Mesenchymal stem cell (in vitro differentiated cells and primary cell): ENCODE measurements around the gene SNX3.

Experiments
- DNase-seq: peaks from one replicate; pipeline ENCODE4 v3.0.0-alpha.2; 2013
- H2AFZ ChIP-seq: one replicate; pipeline ENCODE4 v1.6.1; 2013; ENCODE audit warnings: low read depth, mild to moderate bottlenecking, control low read depth, inconsistent platforms, low read length, moderate library complexity
- H2AK5ac ChIP-seq: 2 replicates; pipeline ENCODE4 v1.6.1; 2013; ENCODE audit warnings: low read length, moderate library complexity, mild to moderate bottlenecking, inconsistent platforms; ENCODE audit not compliant: severe bottlenecking
- H2BK120ac ChIP-seq: one replicate; pipeline ENCODE4 v1.6.1; 2013; ENCODE audit warnings: low read depth, mild to moderate bottlenecking, inconsistent platforms, low read length, moderate library complexity
- H2BK12ac ChIP-seq, 2 experiments: one replicate each; pipeline ENCODE4 v1.6.1; 2013; ENCODE audit warnings: inconsistent platforms in 2 of 2, low read length in 2 of 2, mild to moderate bottlenecking in 2 of 2, moderate library complexity in 2 of 2, control low read depth in 1 of 2
- H2BK15ac ChIP-seq: one replicate; pipeline ENCODE4 v1.6.1; 2013; ENCODE audit warnings: mild to moderate bottlenecking, low read depth, inconsistent platforms; ENCODE audit not compliant: poor library complexity, severe bottlenecking
- H2BK5ac ChIP-seq: 2 replicates; pipeline ENCODE4 v1.6.1; 2013; ENCODE audit warnings: low read depth, mild to moderate bottlenecking, low read length, control low read depth, inconsistent platforms; ENCODE audit not compliant: poor library complexity, severe bottlenecking
- H3K14ac ChIP-seq, 2 experiments: one replicate each; pipeline ENCODE4 v1.6.1; 2013; ENCODE audit warnings: inconsistent platforms in 2 of 2, low read length in 2 of 2, control low read depth in 1 of 2, mild to moderate bottlenecking in 1 of 2, moderate library complexity in 1 of 2
- H3K18ac ChIP-seq, 2 experiments: one replicate each; pipeline ENCODE4 v1.6.1; 2013; ENCODE audit warnings: inconsistent platforms in 2 of 2, low read length in 2 of 2, control low read depth in 1 of 2, low read depth in 1 of 2, mild to moderate bottlenecking in 1 of 2
- H3K23ac ChIP-seq, 2 experiments: one replicate each; pipeline ENCODE4 v1.6.1; 2013; ENCODE audit warnings: inconsistent platforms in 2 of 2, low read length in 2 of 2, mild to moderate bottlenecking in 2 of 2, moderate library complexity in 2 of 2, control low read depth in 1 of 2
- H3K27ac ChIP-seq: 2 replicates; pipeline ENCODE4 v1.5.1; 2013; ENCODE audit warnings: mild to moderate bottlenecking, moderate library complexity, low read length, control low read depth, inconsistent platforms; ENCODE audit not compliant: poor library complexity, severe bottlenecking
- H3K27me3 ChIP-seq, 2 experiments: 2 replicates each; pipeline versions ENCODE4 v1.6.1 to v1.7.0; 2013; ENCODE audit warnings: low read length in 2 of 2, mild to moderate bottlenecking in 2 of 2, moderate library complexity in 2 of 2, control low read depth in 1 of 2, inconsistent platforms in 1 of 2; ENCODE audit not compliant: control insufficient read depth in 1 of 2, insufficient read depth in 1 of 2
- H3K36me3 ChIP-seq, 2 experiments: 2 replicates each; pipeline versions ENCODE4 v1.6.1 to v1.7.0; 2013; ENCODE audit warnings: low read length in 2 of 2, control low read depth in 1 of 2, inconsistent platforms in 1 of 2, low read depth in 1 of 2, mild to moderate bottlenecking in 1 of 2; ENCODE audit not compliant: insufficient read depth in 2 of 2, control insufficient read depth in 1 of 2
- H3K4ac ChIP-seq, 2 experiments: one replicate each; pipeline ENCODE4 v1.6.1; 2013; ENCODE audit warnings: inconsistent platforms in 2 of 2, low read length in 2 of 2, mild to moderate bottlenecking in 2 of 2, moderate library complexity in 2 of 2, control low read depth in 1 of 2, low read depth in 1 of 2
- H3K4me1 ChIP-seq: 2 replicates; pipeline ENCODE4 v1.6.1; 2013; ENCODE audit warnings: low read depth, low read length, control low read depth; ENCODE audit not compliant: control insufficient read depth, insufficient read depth
- H3K4me2 ChIP-seq: 2 replicates; pipeline ENCODE4 v1.6.1; 2013; ENCODE audit warnings: low read length, mild to moderate bottlenecking, inconsistent platforms; ENCODE audit not compliant: poor library complexity, severe bottlenecking
- H3K4me3 ChIP-seq, 2 experiments: 2 replicates each; pipeline versions ENCODE4 v1.5.1 to v1.7.0; 2013; ENCODE audit warnings: low read length in 2 of 2, mild to moderate bottlenecking in 2 of 2, control low read depth in 1 of 2, low read depth in 1 of 2; ENCODE audit not compliant: insufficient read depth in 1 of 2
- H3K79me1 ChIP-seq: replicated peaks from 2 replicates; pipeline ENCODE4 v1.6.1; 2013; ENCODE audit warnings: mild to moderate bottlenecking, control low read depth, low read length, inconsistent platforms; ENCODE audit not compliant: poor library complexity, severe bottlenecking
- H3K9ac ChIP-seq: 2 replicates; pipeline ENCODE4 v1.7.0; 2013; ENCODE audit warnings: mild to moderate bottlenecking, low read length, moderate library complexity
- H3K9me3 ChIP-seq: 2 replicates; pipeline ENCODE4 v1.7.0; 2013; ENCODE audit warnings: mild to moderate bottlenecking, low read length; ENCODE audit not compliant: control insufficient read depth
- H4K8ac ChIP-seq: one replicate; pipeline ENCODE4 v1.6.1; 2013; ENCODE audit warnings: inconsistent platforms, mild to moderate bottlenecking, low read length, moderate library complexity
- H4K91ac ChIP-seq: one replicate; pipeline ENCODE4 v1.6.1; 2013; ENCODE audit warnings: mild to moderate bottlenecking, low read length, inconsistent platforms
- WGBS: methylation state at CpG from one replicate; pipeline ENCODE4 v1.1.7; 2013; ENCODE audit warnings: mixed read lengths; 5-methylcytosine and 5-hydroxymethylcytosine counted together

The SNX3 gene

DNA sequence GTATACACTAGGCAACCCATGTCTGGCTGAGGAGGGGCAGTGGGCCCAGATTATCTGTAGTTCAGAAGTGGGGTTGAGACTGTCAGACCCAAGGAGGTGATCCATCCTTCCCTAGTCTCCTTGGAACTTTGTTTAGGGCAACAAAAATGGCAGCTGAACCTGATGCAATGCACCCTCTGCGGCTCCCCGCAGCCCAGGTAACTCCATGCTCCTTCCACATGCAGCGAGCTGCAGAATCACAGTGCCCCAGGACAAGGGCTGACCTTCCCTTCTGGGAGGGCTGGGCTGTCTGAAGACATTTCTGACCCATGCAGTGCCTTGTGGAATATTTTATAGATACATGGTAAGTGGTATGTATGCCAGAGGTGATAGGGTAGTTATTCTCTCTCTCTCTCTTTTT lies 65.6 kb downstream of the SNX3 start:
- Histone ChIP-seq H2BK15ac (no peak overlapping the region), H2AFZ (no peak overlapping the region), H3K27me3 (peaks cover 9 to 12% of the 10 kb centered on the region in 2 experiments), H4K8ac (no peak overlapping the region), H3K9me3 (no peaks in the 10 kb centered on the region), H3K4me2 (no peak overlapping the region), H3K14ac (no peak overlapping the region), H3K23ac (no peak overlapping the region), H2BK120ac (no peak overlapping the region), H2BK12ac (no peak overlapping the region), H4K91ac (no peak overlapping the region), H3K4me3 (no peak overlapping the region), H3K4me1 (no peaks in the 10 kb centered on the region), H3K18ac (no peak overlapping the region), H3K9ac (no peak overlapping the region), H3K79me1 (no peaks in the 10 kb centered on the region), H2BK5ac (no peak overlapping the region), H2AK5ac (no peak overlapping the region), H3K27ac (no peak overlapping the region), H3K4ac (no peak overlapping the region), H3K36me3 (no peaks in the 10 kb centered on the region)
- WGBS = 85% methylated on average over 3 of the region's 3 CpGs
- no peak for DNase-seq

DNA sequence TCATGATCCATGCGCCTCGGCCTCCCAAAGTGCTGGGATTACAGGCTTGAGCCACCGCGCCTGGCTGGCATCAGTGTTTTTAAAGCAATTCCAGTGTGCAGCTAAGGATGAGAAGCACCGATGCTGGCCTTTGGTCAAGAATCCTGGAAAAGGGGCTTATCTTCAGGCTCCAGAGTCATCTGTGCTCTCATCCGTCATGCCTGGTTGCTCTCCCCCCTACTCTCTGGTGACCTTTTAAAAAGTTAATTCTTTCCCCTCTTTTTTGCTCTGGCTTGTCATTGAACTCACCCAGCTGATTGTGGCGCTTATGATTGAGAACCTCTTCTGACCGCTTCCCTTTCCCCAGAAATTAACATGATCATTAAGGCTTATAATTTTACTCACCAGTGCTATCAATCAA lies 66.3 kb downstream of the SNX3 start:
- Histone ChIP-seq H3K18ac (no peak overlapping the region), H2AFZ (no peak overlapping the region), H3K27ac (no peak overlapping the region), H2BK15ac (no peak overlapping the region), H3K4me2 (no peak overlapping the region), H3K4ac (no peak overlapping the region), H3K36me3 (no peaks in the 10 kb centered on the region), H3K4me1 (no peaks in the 10 kb centered on the region), H2BK5ac (no peak overlapping the region), H2BK12ac (no peak overlapping the region), H3K14ac (no peak overlapping the region), H3K9me3 (no peaks in the 10 kb centered on the region), H4K91ac (no peak overlapping the region), H3K79me1 (no peaks in the 10 kb centered on the region), H2BK120ac (no peak overlapping the region), H4K8ac (no peak overlapping the region), H3K4me3 (no peak overlapping the region), H3K9ac (no peak overlapping the region), H2AK5ac (no peak overlapping the region), H3K23ac (no peak overlapping the region), H3K27me3 (peaks cover 9 to 18% of the 10 kb centered on the region in 2 experiments)
- no peak for DNase-seq
- WGBS = 91% methylated on average over 8 of the region's 8 CpGs

DNA sequence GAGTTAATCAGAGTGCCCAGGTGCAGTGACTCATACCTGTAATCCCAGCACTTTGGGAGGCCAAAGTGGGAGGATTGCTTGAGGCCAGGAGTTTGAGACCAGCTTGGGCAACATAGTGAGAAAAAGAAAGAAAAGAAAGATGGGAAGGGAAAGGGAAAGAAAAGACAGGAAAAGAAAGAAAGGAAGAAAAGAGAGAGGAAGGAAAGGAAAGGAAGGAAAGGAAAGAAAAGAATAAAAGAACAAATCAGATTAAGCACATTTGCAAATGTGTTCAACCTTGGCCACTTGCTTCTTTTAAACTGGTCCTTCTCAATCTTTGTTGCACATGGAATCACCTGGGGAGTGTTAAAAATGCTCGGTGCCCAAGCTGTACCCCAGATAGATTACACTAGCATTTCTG lies 67.0 kb downstream of the SNX3 start:
- Histone ChIP-seq H2AFZ (no peak overlapping the region), H4K8ac (no peak overlapping the region), H2AK5ac (no peak overlapping the region), H3K27me3 (peaks cover 14 to 19% of the 10 kb centered on the region in 2 experiments), H3K18ac (no peak overlapping the region), H3K23ac (no peak overlapping the region), H3K79me1 (no peaks in the 10 kb centered on the region), H2BK15ac (no peak overlapping the region), H3K4ac (no peak overlapping the region), H3K36me3 (no peaks in the 10 kb centered on the region), H3K4me2 (no peak overlapping the region), H2BK120ac (no peak overlapping the region), H3K4me1 (no peaks in the 10 kb centered on the region), H3K9ac (no peak overlapping the region), H4K91ac (no peak overlapping the region), H2BK5ac (no peak overlapping the region), H3K14ac (no peak overlapping the region), H3K4me3 (no peak overlapping the region), H3K9me3 (no peaks in the 10 kb centered on the region), H3K27ac (no peak overlapping the region), H2BK12ac (no peak overlapping the region)
- 100% methylated on average over 1 of the region's 1 CpG for WGBS
- no peak for DNase-seq

DNA sequence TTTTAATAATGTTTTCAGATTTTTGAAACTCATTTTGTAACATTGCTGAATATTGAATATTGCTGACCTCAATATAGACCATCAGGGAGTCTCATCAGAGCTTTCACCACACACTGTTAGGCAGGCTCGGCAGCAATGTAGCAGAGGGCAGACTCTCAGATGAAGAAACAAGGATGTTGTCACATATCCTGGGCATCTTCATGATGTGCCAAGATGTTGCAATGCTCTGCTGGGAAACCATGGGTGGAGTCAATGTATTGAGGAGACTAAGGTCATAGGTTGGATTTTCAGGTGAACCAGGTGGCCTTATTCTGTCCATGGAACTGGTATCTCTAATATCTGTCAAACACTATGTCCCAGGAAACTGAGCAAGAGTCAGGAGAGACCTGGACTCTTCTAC lies 67.7 kb downstream of the SNX3 start:
- Histone ChIP-seq H3K4ac (no peak overlapping the region), H3K23ac (no peak overlapping the region), H3K4me3 (no peak overlapping the region), H2AFZ (no peak overlapping the region), H3K4me1 (no peaks in the 10 kb centered on the region), H3K9ac (no peak overlapping the region), H2AK5ac (no peak overlapping the region), H2BK120ac (no peak overlapping the region), H4K8ac (no peak overlapping the region), H2BK15ac (no peak overlapping the region), H3K79me1 (no peaks in the 10 kb centered on the region), H3K4me2 (no peak overlapping the region), H3K36me3 (no peaks in the 10 kb centered on the region), H2BK5ac (no peak overlapping the region), H3K14ac (no peak overlapping the region), H2BK12ac (no peak overlapping the region), H3K9me3 (no peaks in the 10 kb centered on the region), H3K27me3 (peaks cover 16 to 19% of the 10 kb centered on the region in 2 experiments), H4K91ac (no peak overlapping the region), H3K27ac (no peak overlapping the region), H3K18ac (no peak overlapping the region)
- whole genome bisulfite sequencing = 96% methylated on average over 1 of the region's 1 CpG
- no peak for DNase-seq
